ENCODE data around the gene DYNC1LI1. TPM values are rescaled to one million over a fixed set of nuclear protein-coding genes. Genes with fewer than 3 reads are reported as not detected.

DYNC1LI1 gene
- total and polyA plus RNA-seq, 9 of the 15 experiments (the other 6 are each of a cell fraction or from before 2014, with no cell fraction given), result 21.0 to 85.4 (median 61.3) TPM

- TF ChIP-seq DPF2 (IDR thresholded peaks at IDR 0.05), result 0 out of 2 replicates have a peak, but pooled peaks have one; percentile 21
Observed at GRCh38 chr3:32571192-32571485, 481 bp upstream of the DYNC1LI1 start (continued).

- peaks cover 63% of the 10 kb centered on the region for H3K79me2 ChIP-seq (ENCODE audit: control insufficient read depth, insufficient read depth, low read length)
- peak overlapping the region; percentile 72 for H3K4me3 ChIP-seq
- peaks cover 5 to 11% of the 10 kb centered on the region in 2 experiments; a peak in 3 of 5 replicates for H3K4me1 ChIP-seq (replicated peaks in 1 of 2; ENCODE audit: control insufficient read depth in 2 of 2, insufficient read depth in 2 of 2, low read length in 2 of 2)
- H2AFZ ChIP-seq (ENCODE audit: low read depth, low read length), result peak overlapping the region; percentile 97
- peaks cover 6% of the 10 kb centered on the region; the same call in 1 of the 2 replicates for H4K20me1 ChIP-seq (replicated peaks; ENCODE audit: control insufficient read depth, insufficient read depth, low read length)
- in situ Hi-C loops (cut with MboI), result no loop called here
- ATAC-seq (peak; percentile 79), DNase-seq (ENCODE audit: extremely low read depth in 1 of 4, low spot score in 3 of 4) (peak; percentile 73 to 86 (median 74)), FAIRE-seq (peak; percentile 37)
- intact Hi-C loops (cut with micrococcal nuclease), result loop anchor here (1.0 to 2.0 kb wide), 2 partner anchors 27 to 67 kb away; partner anchors contain the start of gene CMTM6
- H3K9ac ChIP-seq (ENCODE audit: insufficient read depth in 1 of 2, low read depth in 2 of 2, low read length in 2 of 2), result peak overlapping the region; percentile 82 to 100
- POLR2A ChIA-PET, result interaction anchor here (0.6 to 1.9 kb wide), 14 partner anchors 10 to 403 kb away, joined by 3 to 12 read pairs (median 4); no protein-coding TSS in a partner anchor
- peak overlapping the region; percentile 84 for H3K4me2 ChIP-seq (ENCODE audit: insufficient read depth, low read length)
- CTCF ChIA-PET (ENCODE audit: low intra/inter-chr PET ratio), result no interaction called here
- no peaks in the 10 kb centered on the region for H3K9me1 ChIP-seq (ENCODE audit: control insufficient read depth, insufficient read depth, low read length)
- no TSS peak for BruUV-seq (replicated peaks)
- no peaks in the 10 kb centered on the region for H3K9me3 ChIP-seq (replicated peaks; ENCODE audit: control insufficient read depth, insufficient read depth, low read depth, low read length)
- no peaks in the 10 kb centered on the region for H3K27me3 ChIP-seq (ENCODE audit: control insufficient read depth in 2 of 2, insufficient read depth in 2 of 2, low read length in 2 of 2)
- peak overlapping the region; percentile 86 for H3K27ac ChIP-seq (ENCODE audit: extremely low read depth, low read depth, low read length)
- under 1% methylated on average over 35 of the region's 40 CpGs for WGBS (ENCODE audit: insufficient coverage, low coverage, missing lambda C conversion rate)
- peaks cover 17% of the 10 kb centered on the region for H3K36me3 ChIP-seq (ENCODE audit: control insufficient read depth, insufficient read depth, low read length)
- TF ChIP-seq HMGN3 (IDR thresholded peaks at IDR 0.05; ENCODE audit: borderline replicate concordance, extremely low read depth, insufficient read length, low read depth, low read length) (peak; percentile 57), MAFG (tag; conservative IDR thresholded peaks at IDR 0.05) (no peak), NR2C2 (CRISPR knock-in tag; IDR thresholded peaks at IDR 0.05) (no peak), NR2C2 (tag; IDR thresholded peaks at IDR 0.05) (peak; percentile 80), DACH1 (IDR thresholded peaks at IDR 0.05; ENCODE audit: partially characterized antibody) (no peak), ZEB2 (IDR thresholded peaks at IDR 0.05) (no peak), ESRRB (CRISPR knock-in tag; IDR thresholded peaks at IDR 0.05; ENCODE audit: borderline replicate concordance) (no peak), C11orf30 (IDR thresholded peaks at IDR 0.05; ENCODE audit: low read depth) (0 out of 2 replicates have a peak, but pooled peaks have one; percentile 3), E4F1 (CRISPR knock-in tag; IDR thresholded peaks at IDR 0.05; ENCODE audit: borderline replicate concordance) (no peak), MAZ (CRISPR knock-in tag; conservative IDR thresholded peaks at IDR 0.05 in 1 of 2, IDR thresholded peaks at IDR 0.05 in 1 of 2) (peak; percentile 54 to 72; a peak in 1 of 4 replicates), ZNF316 (IDR thresholded peaks at IDR 0.05) (0 out of 2 replicates have a peak, but pooled peaks have one; percentile 20), CCNT2 (IDR thresholded peaks at IDR 0.05; ENCODE audit: borderline replicate concordance, extremely low read depth, insufficient read length, low read depth, low read length) (peak; percentile 8), KLF13 (tag; IDR thresholded peaks at IDR 0.05; ENCODE audit: borderline replicate concordance, low read depth) (no peak), PATZ1 (CRISPR knock-in tag; IDR thresholded peaks at IDR 0.05; ENCODE audit: borderline replicate concordance) (no peak), MAFK (IDR thresholded peaks at IDR 0.05; ENCODE audit: low read length) (no peak)
Observed at GRCh38 chr3:32569540-32570420, 878 bp downstream of the DYNC1LI1 start.

All from K562 (cell line).